NCI-H2107 treated with DMSO at 0.1 percent for 48 hours (cell line): ENCODE measurements around the gene PLXND1.

Source experiments
- DNase-seq: peaks from one replicate; lab custom pipeline; 2025; ENCODE audit not compliant: unreplicated experiment; lab: John Stamatoyannopoulos, UW

PLXND1 gene

GRCh38 chr3:129602309-129602708 lies 4.2 kb downstream of the PLXND1 start:
- no peak for DNase-seq

- no peak for DNase-seq
These were observed 4.8 kb downstream of the PLXND1 start for GRCh38 chr3:129601713-129602112.

- DNase-seq: no peak
These were observed 6.1 kb downstream of the PLXND1 start for GRCh38 chr3:129600348-129600747.

- DNase-seq: no peak
These were observed 6.9 kb downstream of the PLXND1 start for GRCh38 chr3:129599607-129600006.

GRCh38 chr3:129599073-129599472 lies 7.4 kb downstream of the PLXND1 start:
- no peak for DNase-seq

GRCh38 chr3:129598484-129598883 lies 8.0 kb downstream of the PLXND1 start:
- no peak for DNase-seq

- DNase-seq: no peak
These were observed 8.5 kb downstream of the PLXND1 start for GRCh38 chr3:129598000-129598381.

- peak; percentile 21 for DNase-seq
These were observed 9.1 kb downstream of the PLXND1 start for GRCh38 chr3:129597087-129597999.

- no peak for DNase-seq
These were observed 10.0 kb downstream of the PLXND1 start for GRCh38 chr3:129596194-129597086.

GRCh38 chr3:129595544-129596193 lies 10.8 kb downstream of the PLXND1 start:
- no peak for DNase-seq

- no peak for DNase-seq
These were observed 11.5 kb downstream of the PLXND1 start for GRCh38 chr3:129594907-129595390.

GRCh38 chr3:129594409-129594808 lies 12.1 kb downstream of the PLXND1 start:
- DNase-seq: no peak

- DNase-seq: peak; percentile 97
These were observed 12.7 kb downstream of the PLXND1 start for GRCh38 chr3:129593595-129594339.

GRCh38 chr3:129593230-129593594 lies 13.3 kb downstream of the PLXND1 start:
- DNase-seq: no peak

GRCh38 chr3:129592381-129593131 lies 13.9 kb downstream of the PLXND1 start:
- no peak for DNase-seq

GRCh38 chr3:129591932-129592331 lies 14.5 kb downstream of the PLXND1 start:
- DNase-seq: no peak

GRCh38 chr3:129590215-129590614 lies 16.3 kb downstream of the PLXND1 start:
- DNase-seq: no peak

GRCh38 chr3:129587566-129588210 lies 18.8 kb downstream of the PLXND1 start:
- DNase-seq: no peak

- no peak for DNase-seq
These were observed 19.6 kb downstream of the PLXND1 start for GRCh38 chr3:129586746-129587430.
